ENCODE measurements around the gene GPC3.

The GPC3 gene

GRCh38 chrX:133859860-133860259 is 125.5 kb downstream of the GPC3 start:
- Histone ChIP-seq H3K27ac (ENCODE audit: low read depth, low read length, poor library complexity, severe bottlenecking) (no peak overlapping the region), H3K9me3 (ENCODE audit: low read length) (no peaks in the 10 kb centered on the region), H3K4me2 (ENCODE audit: low read length) (no peak overlapping the region), H3K36me3 (ENCODE audit: insufficient read depth, low read length) (no peaks in the 10 kb centered on the region), H4K20me1 (ENCODE audit: insufficient read depth, low read length) (no peaks in the 10 kb centered on the region), H3K79me2 (ENCODE audit: insufficient read depth, low read length) (no peaks in the 10 kb centered on the region), H3F3A (ENCODE audit: insufficient read depth, low read length) (no peaks in the 10 kb centered on the region), H3K27me3 (ENCODE audit: insufficient read depth, low read length) (no peaks in the 10 kb centered on the region), H3K4me3 (ENCODE audit: low read depth, low read length, poor library complexity, severe bottlenecking) (no peak overlapping the region), H3K4me1 (ENCODE audit: insufficient read depth, low read length, severe bottlenecking) (no peaks in the 10 kb centered on the region), H3K9ac (ENCODE audit: low read length) (no peak overlapping the region), H2AFZ (ENCODE audit: low read length) (no peak overlapping the region), H3K9me2 (ENCODE audit: low read depth, low read length) (no peaks in the 10 kb centered on the region)
- no peak for TF ChIP-seq CTCF (IDR thresholded peaks at IDR 0.05; ENCODE audit: low read length)
- no peak for TF ChIP-seq EZH2 (IDR thresholded peaks at IDR 0.05; ENCODE audit: borderline replicate concordance, low read length)

GRCh38 chrX:133859336-133859735 is 126.1 kb downstream of the GPC3 start:
- Histone ChIP-seq H4K20me1 (ENCODE audit: insufficient read depth, low read length) (no peaks in the 10 kb centered on the region), H3K27me3 (ENCODE audit: insufficient read depth, low read length) (no peaks in the 10 kb centered on the region), H3K79me2 (ENCODE audit: insufficient read depth, low read length) (no peaks in the 10 kb centered on the region), H3K36me3 (ENCODE audit: insufficient read depth, low read length) (no peaks in the 10 kb centered on the region), H3K9ac (ENCODE audit: low read length) (no peak overlapping the region), H3K9me3 (ENCODE audit: low read length) (no peaks in the 10 kb centered on the region), H3K4me1 (ENCODE audit: insufficient read depth, low read length, severe bottlenecking) (no peaks in the 10 kb centered on the region), H3K9me2 (ENCODE audit: low read depth, low read length) (no peaks in the 10 kb centered on the region), H3K27ac (ENCODE audit: low read depth, low read length, poor library complexity, severe bottlenecking) (no peak overlapping the region), H3K4me3 (ENCODE audit: low read depth, low read length, poor library complexity, severe bottlenecking) (no peak overlapping the region), H3K4me2 (ENCODE audit: low read length) (no peak overlapping the region), H2AFZ (ENCODE audit: low read length) (no peak overlapping the region), H3F3A (ENCODE audit: insufficient read depth, low read length) (no peaks in the 10 kb centered on the region)
- no peak for TF ChIP-seq CTCF (IDR thresholded peaks at IDR 0.05; ENCODE audit: low read length)
- TF ChIP-seq EZH2 (IDR thresholded peaks at IDR 0.05; ENCODE audit: borderline replicate concordance, low read length): no peak

GRCh38 chrX:133857640-133858269 is 127.6 kb downstream of the GPC3 start:
- Histone ChIP-seq H4K20me1 (ENCODE audit: insufficient read depth, low read length) (no peaks in the 10 kb centered on the region), H3F3A (ENCODE audit: insufficient read depth, low read length) (no peaks in the 10 kb centered on the region), H3K4me1 (ENCODE audit: insufficient read depth, low read length, severe bottlenecking) (no peaks in the 10 kb centered on the region), H3K27me3 (ENCODE audit: insufficient read depth, low read length) (no peaks in the 10 kb centered on the region), H3K9me3 (ENCODE audit: low read length) (no peaks in the 10 kb centered on the region), H3K9me2 (ENCODE audit: low read depth, low read length) (no peaks in the 10 kb centered on the region), H3K79me2 (ENCODE audit: insufficient read depth, low read length) (no peaks in the 10 kb centered on the region), H2AFZ (ENCODE audit: low read length) (no peak overlapping the region), H3K4me2 (ENCODE audit: low read length) (no peak overlapping the region), H3K9ac (ENCODE audit: low read length) (no peak overlapping the region), H3K4me3 (ENCODE audit: low read depth, low read length, poor library complexity, severe bottlenecking) (no peak overlapping the region), H3K36me3 (ENCODE audit: insufficient read depth, low read length) (no peaks in the 10 kb centered on the region), H3K27ac (ENCODE audit: low read depth, low read length, poor library complexity, severe bottlenecking) (no peak overlapping the region)
- TF ChIP-seq CTCF (IDR thresholded peaks at IDR 0.05; ENCODE audit: low read length): no peak
- TF ChIP-seq EZH2 (IDR thresholded peaks at IDR 0.05; ENCODE audit: borderline replicate concordance, low read length): no peak
